Subcutaneous abdominal adipose tissue (tissue), 5 donors: ENCODE results near the gene CORO7.

Experiments
- H3K27ac ChIP-seq: one replicate; pipeline ENCODE4 v1.7.0; 2013; ENCODE audit warnings: low read depth, mild to moderate bottlenecking, inconsistent platforms, low read length, moderate library complexity
- H3K27me3 ChIP-seq, 5 donors: one replicate each; pipeline ENCODE4 v1.7.0; 2013; ENCODE audit warnings: low read length in 5 of 5, inconsistent platforms in 1 of 5; ENCODE audit not compliant: control insufficient read depth in 5 of 5, insufficient read depth in 4 of 5
- H3K36me3 ChIP-seq, 5 donors: one replicate each; pipeline ENCODE4 v1.7.0; 2013; ENCODE audit warnings: low read length in 5 of 5; ENCODE audit not compliant: control insufficient read depth in 5 of 5, insufficient read depth in 5 of 5
- H3K4me1 ChIP-seq, 5 donors: one replicate each; pipeline ENCODE4 v1.7.0; 2013; ENCODE audit warnings: low read length in 5 of 5, mild to moderate bottlenecking in 3 of 5, moderate library complexity in 1 of 5; ENCODE audit not compliant: control insufficient read depth in 5 of 5, insufficient read depth in 5 of 5
- H3K4me3 ChIP-seq, 5 donors: one replicate each; pipeline ENCODE4 v1.7.0; 2013; ENCODE audit warnings: low read length in 5 of 5, low read depth in 1 of 5
- H3K9ac ChIP-seq, 5 donors: one replicate each; pipeline ENCODE4 v1.7.0; 2013; ENCODE audit warnings: low read length in 5 of 5, mild to moderate bottlenecking in 4 of 5, moderate library complexity in 3 of 5
- H3K9me3 ChIP-seq, 5 donors: one replicate each; pipeline ENCODE4 v1.7.0; 2013; ENCODE audit warnings: low read length in 5 of 5; ENCODE audit not compliant: control insufficient read depth in 5 of 5
- donor health status: healthy.
- donor health status: healthy.
- donor health status: healthy.
- donor health status: healthy.
- donor health status: healthy.

Gene CORO7

DNA sequence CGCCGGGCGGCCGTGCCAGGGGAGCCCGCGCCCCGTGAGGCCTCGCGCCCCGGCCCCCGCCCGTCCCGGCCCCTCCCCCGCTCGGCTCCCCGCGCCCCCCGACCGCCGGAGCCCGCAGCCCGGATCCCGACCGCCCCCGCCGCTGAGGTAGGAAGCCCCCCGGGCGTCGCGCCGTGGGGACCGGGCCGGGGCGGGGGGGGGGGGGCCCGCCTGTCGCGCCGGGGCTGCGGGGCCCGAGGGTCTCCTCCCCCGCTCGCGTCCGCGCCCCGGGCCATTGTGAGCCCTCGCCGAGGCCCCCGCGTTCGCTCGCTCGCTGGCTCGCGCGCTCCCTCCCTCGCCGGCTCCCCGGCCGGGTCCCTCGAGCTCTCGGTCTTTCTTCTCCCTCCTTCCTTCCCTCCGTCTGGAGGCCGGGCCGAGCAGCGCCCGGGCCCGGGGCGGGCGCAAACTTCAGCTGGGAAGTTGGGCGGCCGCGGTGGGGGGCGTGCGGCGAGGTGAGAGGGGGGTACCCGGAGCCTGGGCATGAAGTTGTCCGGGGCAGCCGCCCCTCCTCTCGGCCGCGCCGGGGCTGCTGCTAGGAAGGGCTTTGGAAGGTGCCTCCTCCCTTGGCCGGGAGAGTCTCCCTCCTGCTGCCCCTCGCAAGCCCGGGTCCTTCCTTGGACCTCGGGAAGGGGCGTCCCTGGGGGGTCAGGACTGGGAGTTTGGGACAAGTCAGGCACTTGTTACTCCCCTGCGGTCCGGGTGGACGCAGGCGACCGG, 100.1 kb downstream of the CORO7 start:
- Histone ChIP-seq H3K27me3 (peaks cover 3 to 20% (median 6%) of the 10 kb centered on the region in 5 donors), H3K9ac (peak overlapping the region in 4 of 5 donors; percentile 63 to 66 (median 66)), H3K27ac (peak overlapping the region; percentile 82), H3K4me1 (peaks cover 5 to 65% (median 58%) of the 10 kb centered on the region in 5 donors), H3K36me3 (no peaks in the 10 kb centered on the region), H3K4me3 (peak overlapping the region in 4 of 5 donors; percentile 62 to 71 (median 66)), H3K9me3 (no peaks in the 10 kb centered on the region)

DNA sequence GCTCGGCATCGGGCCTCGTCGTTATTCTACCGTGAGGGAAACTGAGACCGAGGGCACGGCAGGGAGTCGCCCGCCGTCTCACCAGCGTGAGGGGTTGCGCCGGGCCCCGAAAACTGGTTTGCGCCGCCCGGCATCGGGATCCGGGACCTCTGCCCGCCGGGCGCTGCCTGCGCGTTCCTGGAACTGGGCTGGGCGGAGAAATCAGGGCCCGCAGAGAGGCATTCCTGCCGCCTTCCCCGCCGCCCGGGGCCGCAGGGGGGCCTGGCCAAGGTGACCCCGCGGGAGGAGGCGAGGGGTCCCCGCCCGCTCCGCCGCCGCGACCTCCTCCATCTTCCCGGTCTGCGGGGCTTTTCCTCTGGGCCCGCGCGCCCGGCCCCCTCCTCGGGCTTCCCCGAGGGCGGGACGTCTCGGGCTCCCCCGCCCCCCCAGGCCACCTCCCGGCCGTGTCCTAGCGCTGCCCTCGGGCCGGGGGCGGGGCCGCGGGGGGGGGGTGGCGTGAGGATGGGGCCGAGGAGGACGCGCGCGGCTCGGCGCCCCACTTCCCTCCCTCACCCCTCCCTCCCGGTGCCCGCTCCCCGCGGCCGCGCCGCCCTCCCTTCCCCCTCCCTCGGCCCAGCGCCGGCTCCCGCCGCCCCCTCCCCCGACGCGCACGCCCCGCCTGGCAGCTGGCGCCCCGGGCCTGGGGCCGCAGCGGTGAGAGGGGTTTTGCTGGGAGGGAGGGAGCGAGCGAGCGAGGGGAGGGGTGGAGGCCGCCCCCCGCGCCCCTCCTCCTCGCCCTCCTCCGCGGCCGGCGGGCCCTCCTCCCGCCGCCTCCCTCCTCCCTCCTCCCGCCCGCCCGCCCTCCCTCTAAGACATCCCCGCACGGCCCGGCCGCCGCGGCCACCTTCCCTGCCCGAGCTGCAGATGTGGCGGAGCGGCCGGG, 100.9 kb downstream of the CORO7 start, which contains the start of gene GLIS2:
TSS of gene GLIS2 (plus strand) at position 882 of the 922 bp plus-strand sequence. CDS start 16,214 bp downstream, outside the sequence.
- Histone ChIP-seq H3K4me1 (peaks cover 5 to 57% (median 49%) of the 10 kb centered on the region in 5 donors), H3K9ac (peak within 1 kb of the TSS in 4 of 5 donors; percentile 63 to 74 (median 66)), H3K27me3 (peaks cover 3 to 20% (median 6%) of the 10 kb centered on the region in 5 donors), H3K4me3 (peak within 1 kb of the TSS in 4 of 5 donors; percentile 62 to 71 (median 66)), H3K9me3 (no peaks in the 10 kb centered on the region), H3K27ac (peak within 1 kb of the TSS; percentile 82), H3K36me3 (no peaks in the 10 kb centered on the region)

DNA sequence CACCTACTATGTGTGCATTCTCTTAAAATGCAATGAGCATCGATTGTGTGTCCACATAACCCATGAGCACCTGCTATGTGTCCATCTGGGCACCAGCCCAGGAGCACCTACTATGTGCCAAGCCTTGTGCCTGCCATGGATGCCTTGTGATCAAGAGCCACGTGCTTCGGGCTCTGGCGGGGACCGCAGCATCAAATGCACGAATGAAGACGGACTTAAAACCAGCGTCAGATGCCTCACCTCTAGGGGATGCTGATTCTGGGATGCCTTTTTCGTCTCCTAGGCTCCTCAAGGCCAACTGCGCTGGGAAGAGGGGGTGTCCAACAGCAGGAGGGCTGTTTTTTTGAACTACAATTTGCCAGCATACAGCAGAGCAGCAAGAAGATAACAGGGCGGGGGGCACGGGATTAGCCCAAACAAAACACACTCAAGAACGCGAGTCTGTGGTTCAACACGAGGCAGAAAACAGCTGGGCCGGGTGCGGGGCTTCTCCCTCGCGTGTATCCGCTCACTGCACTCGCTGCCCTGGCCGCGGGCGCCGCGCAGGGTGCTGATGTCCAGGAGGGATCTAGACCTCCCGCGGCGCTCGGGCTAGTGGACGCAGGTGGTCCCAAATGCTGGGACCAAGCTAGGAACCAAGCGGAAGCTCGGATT, 101.7 kb downstream of the CORO7 start:
- H3K27ac ChIP-seq = peak overlapping the region; percentile 57
- H3K9ac ChIP-seq = peak overlapping the region in 4 of 5 donors; percentile 1 to 74 (median 40)
- H3K4me3 ChIP-seq = peak overlapping the region in 4 of 5 donors; percentile 26 to 68 (median 60)
- H3K9me3 ChIP-seq = no peaks in the 10 kb centered on the region
- peaks cover 3 to 20% (median 6%) of the 10 kb centered on the region in 5 donors for H3K27me3 ChIP-seq
- H3K36me3 ChIP-seq = no peaks in the 10 kb centered on the region
- H3K4me1 ChIP-seq = peaks cover 2 to 49% (median 44%) of the 10 kb centered on the region in 5 donors

DNA sequence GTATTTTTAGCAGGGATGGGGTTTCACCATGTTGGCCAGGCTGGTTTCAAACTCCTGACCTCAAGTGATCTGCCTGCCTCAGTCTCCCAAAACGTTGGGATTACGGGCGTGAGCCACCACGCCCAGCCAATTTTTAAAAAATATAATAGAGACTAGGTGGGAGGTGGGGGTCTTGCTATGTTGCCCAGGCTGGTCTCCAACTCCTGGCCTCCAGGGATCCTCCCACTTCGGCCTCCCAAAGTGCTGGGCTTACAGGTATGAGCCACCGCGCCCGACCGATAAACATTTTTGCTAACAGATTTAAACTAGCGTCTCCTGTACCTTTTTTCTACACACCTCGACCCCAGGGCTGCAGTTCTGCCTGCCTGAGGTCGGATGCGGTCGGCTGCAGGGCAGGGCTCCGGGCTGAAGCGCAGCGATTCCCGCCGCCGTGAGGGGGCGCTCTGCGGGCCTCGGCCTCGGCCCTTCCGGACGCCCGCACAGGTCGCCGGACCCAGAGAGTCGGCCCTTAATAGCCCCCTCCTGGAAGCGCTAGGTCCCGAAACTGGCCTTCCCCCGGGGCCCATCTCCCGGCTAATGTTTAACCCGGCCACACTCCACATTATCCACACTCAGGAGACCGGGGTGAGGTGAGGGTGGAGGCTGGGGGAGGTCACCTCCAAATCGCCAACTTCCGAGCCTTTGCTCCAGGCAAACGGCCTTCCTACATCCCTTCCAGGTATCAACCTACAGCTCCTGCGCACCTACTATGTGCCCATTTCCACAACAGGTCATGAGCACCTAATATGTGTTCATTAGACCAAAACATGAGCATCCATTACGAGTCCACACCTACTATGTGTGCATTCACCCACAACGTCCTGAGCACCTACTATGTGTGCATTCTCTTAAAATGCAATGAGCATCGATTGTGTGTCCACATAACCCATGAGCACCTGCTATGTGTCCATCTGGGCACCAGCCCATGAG, 102.5 kb downstream of the CORO7 start:
- no peaks in the 10 kb centered on the region for H3K36me3 ChIP-seq
- no peaks in the 10 kb centered on the region for H3K9me3 ChIP-seq
- no peak overlapping the region for H3K4me3 ChIP-seq
- H3K4me1 ChIP-seq = peaks cover 0 to 41% (median 37%) of the 10 kb centered on the region in 5 donors
- no peak overlapping the region for H3K27ac ChIP-seq
- H3K27me3 ChIP-seq = peaks cover 2 to 16% (median 6%) of the 10 kb centered on the region in 5 donors
- no peak overlapping the region for H3K9ac ChIP-seq

DNA sequence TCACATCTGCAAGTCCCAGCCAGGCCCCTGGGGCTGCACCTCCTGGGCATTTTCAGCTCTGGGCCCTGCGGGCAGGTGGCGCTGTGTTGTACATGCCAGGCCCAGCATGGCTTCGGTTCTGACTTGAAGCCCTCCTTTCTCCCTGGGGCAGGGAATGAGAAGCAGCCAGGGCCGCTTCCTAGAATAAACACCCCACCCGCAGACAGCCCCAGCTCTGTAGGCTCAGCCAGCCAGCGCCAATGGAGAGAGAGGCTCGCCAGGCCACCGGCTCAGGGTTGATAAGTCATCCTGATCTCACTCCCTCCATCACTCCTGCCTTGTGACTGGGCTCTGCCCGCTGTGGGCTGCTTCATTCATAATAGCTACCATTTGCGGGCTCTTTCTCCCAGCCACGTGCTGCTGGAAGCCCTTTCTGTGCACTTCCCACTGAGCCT, 106.5 kb downstream of the CORO7 start:
- Histone ChIP-seq H3K9ac (no peak overlapping the region), H3K36me3 (no peaks in the 10 kb centered on the region), H3K27me3 (peaks cover under 1 to 9% (median 6%) of the 10 kb centered on the region in 5 donors), H3K27ac (no peak overlapping the region), H3K9me3 (no peaks in the 10 kb centered on the region), H3K4me1 (peaks cover 3 to 26% (median 21%) of the 10 kb centered on the region in 5 donors), H3K4me3 (no peak overlapping the region)

DNA sequence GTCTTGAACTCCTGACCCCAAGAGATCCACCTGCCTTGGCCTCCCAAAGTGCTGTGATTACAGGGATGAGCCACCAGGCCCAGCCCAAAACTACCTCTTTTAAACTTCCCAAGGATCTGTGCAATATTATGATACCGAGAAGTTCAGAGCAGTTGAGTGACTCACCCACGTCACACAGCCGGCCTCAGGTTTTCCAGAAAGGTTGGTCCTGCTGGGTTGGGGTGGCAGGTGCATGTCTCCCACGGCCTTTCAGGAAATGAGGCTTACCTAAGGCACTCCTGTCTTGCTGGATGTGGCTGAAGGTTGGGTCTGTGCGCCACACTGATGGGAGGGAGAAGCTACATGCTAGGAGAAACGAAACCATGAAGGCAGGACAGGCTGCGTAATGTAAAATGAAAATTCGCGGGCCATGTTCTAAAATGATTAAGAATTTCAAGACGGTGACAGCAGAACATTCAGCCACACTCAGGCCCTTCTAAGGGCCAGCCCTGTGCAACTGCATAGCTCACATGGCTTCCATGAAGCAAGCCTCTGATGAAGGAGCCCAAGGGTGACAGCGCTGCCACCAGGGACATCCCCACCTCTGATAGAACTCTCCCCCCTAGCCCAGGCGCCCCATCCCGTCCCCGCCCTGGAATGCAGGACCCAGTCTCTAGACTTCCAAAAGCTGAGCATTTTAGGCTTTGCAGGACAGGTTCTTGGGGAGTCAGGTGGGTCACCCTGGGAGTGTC, 107.1 kb downstream of the CORO7 start:
- Histone ChIP-seq H3K4me3 (no peak overlapping the region), H3K27ac (no peak overlapping the region), H3K9me3 (no peaks in the 10 kb centered on the region), H3K27me3 (peaks cover 0 to 4% (median 3%) of the 10 kb centered on the region in 5 donors), H3K36me3 (no peaks in the 10 kb centered on the region), H3K4me1 (peaks cover 3 to 23% (median 16%) of the 10 kb centered on the region in 5 donors), H3K9ac (no peak overlapping the region)

DNA sequence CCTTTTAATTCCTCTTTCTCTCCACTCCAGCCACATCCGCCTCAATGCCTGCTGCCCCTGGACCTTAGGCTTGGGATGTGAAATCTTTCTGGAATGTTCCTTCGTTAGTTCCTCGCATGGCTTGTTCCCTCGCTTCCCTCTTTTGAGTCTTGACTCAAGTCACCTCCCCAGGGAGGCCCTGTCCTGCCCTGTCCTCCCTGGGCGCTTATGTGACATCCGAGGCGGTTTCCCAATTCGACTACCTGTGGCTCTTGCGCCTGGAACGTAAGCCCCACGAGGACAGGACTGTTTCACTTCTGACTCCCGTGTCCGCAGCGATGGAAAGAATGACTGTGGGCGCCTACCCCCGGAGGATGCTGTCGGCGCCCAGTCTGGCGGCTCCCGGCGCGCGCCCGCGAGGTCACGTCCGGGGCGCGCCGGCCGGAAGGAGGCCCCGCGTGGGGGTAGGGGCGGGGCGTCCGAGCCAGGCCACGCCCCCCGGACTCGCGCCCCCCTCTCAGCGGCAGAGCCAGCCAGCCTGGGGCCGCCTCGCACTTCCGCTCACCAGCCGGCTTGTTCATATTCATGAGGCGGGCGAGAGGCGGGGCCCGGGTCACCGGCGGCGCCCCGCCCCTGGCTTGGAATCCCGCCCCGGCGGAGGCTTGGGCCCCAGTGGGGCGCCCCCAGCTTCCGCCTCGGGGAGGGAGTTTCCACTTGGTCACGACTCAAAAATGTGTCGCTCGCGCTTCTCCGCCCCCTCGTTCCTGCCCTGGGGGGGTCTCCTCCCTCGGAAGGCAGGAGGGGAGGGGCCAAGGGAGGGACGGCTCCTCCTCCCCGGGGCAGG, 109.0 kb downstream of the CORO7 start:
- Histone ChIP-seq H3K9ac (peak overlapping the region; percentile 21 to 70 (median 58)), H3K4me3 (peak overlapping the region; percentile 60 to 85 (median 77)), H3K4me1 (peaks cover 3 to 17% (median 12%) of the 10 kb centered on the region in 5 donors), H3K27ac (peak overlapping the region; percentile 86), H3K36me3 (no peaks in the 10 kb centered on the region), H3K9me3 (no peaks in the 10 kb centered on the region), H3K27me3 (no peaks in the 10 kb centered on the region)
